Omental fat pad (tissue), 4 donors: ENCODE data around the gene ITM2B. TPM values are rescaled to one million over a fixed set of nuclear protein-coding genes. Genes with fewer than 3 reads are reported as not detected.

Source experiments
- ATAC-seq: fragments of 150-250 bp; one replicate; pipeline ENCODE4 v1.9.1; 2016; ENCODE audit warnings: mild to moderate bottlenecking, moderate library complexity; ENCODE audit not compliant: low FRiP score
- DNase-seq: peaks from one replicate; pipeline ENCODE4 v3.0.0-alpha.2; 2019; ENCODE audit warnings: low spot score
- CTCF ChIP-seq, 3 donors: fragments of 450-650 bp; IDR thresholded peaks; one replicate each; pipeline ENCODE4 v1.5.1; 2016 to 2017; ENCODE audit warnings: antibody characterized with exemption in 3 of 3, mild to moderate bottlenecking in 3 of 3, moderate library complexity in 2 of 3
- total RNA-seq, 4 donors: library from RNA; depleted of rRNA; stranded (reverse); fragments of >200 nt; gene quantifications; one replicate each; pipeline ENCODE4 v1.1.0, GENCODE V29; 2016

Gene ITM2B
- total RNA-seq, 4 donors from 2014 or later = 455 to 728 (median 534) TPM

- no peak for TF ChIP-seq CTCF (IDR thresholded peaks at IDR 0.05)
- no peak for ATAC-seq
- DNase-seq = no peak
Measured at GRCh38 chr13:48278806-48279205, 45.8 kb downstream of the ITM2B start.

GRCh38 chr13:48281556-48281955 lies 48.5 kb downstream of the ITM2B start:
- TF ChIP-seq CTCF (IDR thresholded peaks at IDR 0.05) = no peak
- DNase-seq (no peak), ATAC-seq (no peak)

- ATAC-seq (no peak), DNase-seq (no peak)
- no peak for TF ChIP-seq CTCF (IDR thresholded peaks at IDR 0.05)
Measured at GRCh38 chr13:48291730-48292129, 58.7 kb downstream of the ITM2B start.

- ATAC-seq (no peak), DNase-seq (no peak)
- no peak for TF ChIP-seq CTCF (IDR thresholded peaks at IDR 0.05)
Measured at GRCh38 chr13:48292650-48293049, 59.6 kb downstream of the ITM2B start.

- no peak for TF ChIP-seq CTCF (IDR thresholded peaks at IDR 0.05)
- DNase-seq (no peak), ATAC-seq (no peak)
Measured at GRCh38 chr13:48294653-48295052, 61.6 kb downstream of the ITM2B start.

- no peak for DNase-seq
- ATAC-seq = no peak
- no peak for TF ChIP-seq CTCF (IDR thresholded peaks at IDR 0.05)
Measured at GRCh38 chr13:48295271-48295670, 62.3 kb downstream of the ITM2B start.

- ATAC-seq (no peak), DNase-seq (no peak)
- TF ChIP-seq CTCF (IDR thresholded peaks at IDR 0.05) = no peak
Measured at GRCh38 chr13:48296528-48296927, 63.5 kb downstream of the ITM2B start.
